Renal cortex interstitium (tissue), 11 donors: ENCODE results near the gene OPA1. TPM values are rescaled to one million over a fixed set of nuclear protein-coding genes. Genes with fewer than 3 reads are reported as not detected.

ENCODE experiments used
- DNase-seq, 11 donors: peaks; one replicate each; pipeline ENCODE4 v3.0.0-alpha.2; 2013; ENCODE audit warnings: low read depth in 9 of 11, low spot score in 4 of 11; ENCODE audit errors: extremely low read depth in 1 of 11
- polyA plus RNA-seq, 3 donors: library from polyadenylated mRNA; unstranded; fragments of 120-200 nt; gene quantifications; one replicate each; pipeline ENCODE4 v1.2.1, GENCODE V29; 2013; ENCODE audit not compliant: insufficient read length in 3 of 3

OPA1 gene
- polyA plus RNA-seq, 3 donors: 60.5 to 80.5 (median 69.3) TPM

- DNase-seq: no peak
Measured at GRCh38 chr3:193637831-193638230, 44.8 kb downstream of the OPA1 start.

- no peak for DNase-seq
Measured at GRCh38 chr3:193638833-193639232, 45.8 kb downstream of the OPA1 start.

- DNase-seq: no peak
Measured at GRCh38 chr3:193640165-193640715, 47.2 kb downstream of the OPA1 start.

- no peak for DNase-seq
Measured at GRCh38 chr3:193640728-193641439, 47.9 kb downstream of the OPA1 start.

GRCh38 chr3:193641440-193641775 lies 48.4 kb downstream of the OPA1 start:
- no peak for DNase-seq

DNA sequence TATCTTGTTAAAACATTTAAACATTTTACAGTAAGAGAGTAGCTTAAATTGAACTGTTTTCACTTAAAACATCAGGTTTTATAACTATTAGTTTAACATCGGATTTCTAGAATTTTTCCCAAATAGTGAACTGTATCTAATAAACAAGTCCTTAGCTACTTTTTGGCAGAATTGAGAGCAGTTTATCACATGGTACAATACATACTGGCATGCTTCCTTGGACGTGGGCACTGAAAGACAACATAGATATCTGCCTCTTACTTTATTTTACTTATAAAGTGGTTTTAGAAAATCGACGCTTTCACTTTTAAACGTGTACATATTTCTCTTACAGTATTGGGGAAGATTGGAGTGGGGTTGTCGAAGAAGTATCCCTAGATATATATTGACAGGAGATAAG lies 52.8 kb downstream of the OPA1 start:
- DNase-seq: no peak

DNA sequence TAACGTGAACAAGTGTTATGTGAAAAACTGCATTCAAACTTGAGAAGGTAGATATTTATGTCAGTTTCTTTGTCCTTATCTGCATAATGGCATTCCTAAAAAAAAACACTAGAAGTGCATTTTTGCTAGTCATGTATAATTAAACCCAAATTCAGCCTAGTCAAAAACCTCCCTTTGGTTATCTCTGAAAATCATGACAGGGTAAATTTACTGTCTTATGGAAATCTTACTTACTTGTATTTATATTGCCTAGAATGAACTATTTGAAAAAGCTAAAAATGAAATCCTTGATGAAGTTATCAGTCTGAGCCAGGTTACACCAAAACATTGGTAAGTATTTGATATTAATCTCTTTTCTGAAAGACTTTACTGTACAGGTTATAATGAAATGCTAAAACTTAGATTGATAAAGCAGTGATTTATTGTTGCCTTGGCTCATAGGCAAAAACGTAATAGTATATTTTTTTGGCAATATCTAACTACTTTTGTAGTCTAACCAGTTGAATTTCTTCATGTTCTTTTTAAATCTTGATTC lies 55.6 kb downstream of the OPA1 start:
- DNase-seq: no peak

- no peak for DNase-seq
Measured at GRCh38 chr3:193650585-193650984, 57.6 kb downstream of the OPA1 start.

DNA sequence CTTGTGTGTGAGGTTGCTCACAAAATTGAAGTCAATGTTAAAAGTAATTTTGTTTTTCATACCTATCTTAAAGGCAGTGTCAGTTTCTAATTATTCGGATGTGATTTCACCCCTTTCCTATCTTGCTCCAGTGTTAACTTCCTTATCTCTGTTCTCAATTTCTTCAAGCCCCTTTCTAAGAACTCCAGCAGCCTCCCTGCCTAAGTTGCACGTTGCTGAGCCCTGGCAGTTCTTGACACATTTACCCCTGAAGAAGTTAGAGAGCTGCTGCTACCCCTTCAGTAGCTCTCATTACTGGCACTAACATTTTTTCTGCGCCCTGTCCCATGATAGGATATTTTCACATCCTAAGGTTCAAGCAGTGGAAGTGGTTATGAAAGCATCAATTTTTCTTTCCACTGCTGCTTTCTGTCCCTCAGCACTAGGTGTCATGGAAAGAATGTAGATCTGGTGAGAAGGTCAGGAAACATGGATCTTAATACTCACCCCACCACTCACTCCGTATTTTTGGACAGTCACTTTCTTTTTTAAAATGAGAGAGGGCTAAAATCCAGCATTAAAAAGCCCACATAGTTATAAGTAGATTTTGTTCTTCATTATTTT lies 62.9 kb downstream of the OPA1 start:
- DNase-seq: no peak

- no peak for DNase-seq
Measured at GRCh38 chr3:193656445-193656844, 63.4 kb downstream of the OPA1 start.

DNA sequence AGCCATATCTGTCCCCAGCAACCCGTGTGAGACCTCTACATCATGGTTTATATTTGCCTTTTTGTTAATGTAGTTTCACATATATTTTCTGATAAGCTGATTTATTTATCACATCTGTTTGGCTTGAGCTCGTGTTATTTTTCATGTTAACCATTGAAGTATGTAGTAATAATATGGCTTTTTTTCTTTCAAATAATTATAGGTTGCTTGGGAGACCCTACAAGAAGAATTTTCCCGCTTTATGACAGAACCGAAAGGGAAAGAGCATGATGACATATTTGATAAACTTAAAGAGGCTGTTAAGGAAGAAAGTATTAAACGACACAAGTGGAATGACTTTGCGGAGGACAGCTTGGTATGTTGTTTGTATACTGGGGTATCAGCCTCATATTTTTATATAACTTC lies 63.9 kb downstream of the OPA1 start:
- DNase-seq: no peak

DNA sequence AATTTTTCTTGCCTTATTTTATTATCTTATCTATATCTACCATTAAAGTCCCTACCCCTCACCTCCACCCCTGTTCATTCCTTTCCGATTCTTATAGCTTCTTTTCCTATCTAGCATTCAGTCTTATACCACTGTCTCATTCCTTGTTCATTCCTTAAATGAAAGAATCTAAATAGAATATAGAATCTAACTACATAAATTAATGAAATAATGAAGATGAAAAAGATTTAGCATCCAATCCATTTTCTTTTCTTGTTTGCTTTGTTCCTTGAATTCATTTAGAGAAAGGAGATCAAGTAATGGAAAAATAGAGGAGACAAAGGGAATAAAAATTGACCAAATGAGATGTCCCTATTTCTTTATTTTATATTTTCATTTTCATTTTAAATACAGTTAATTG lies 67.2 kb downstream of the OPA1 start:
- no peak for DNase-seq

DNA sequence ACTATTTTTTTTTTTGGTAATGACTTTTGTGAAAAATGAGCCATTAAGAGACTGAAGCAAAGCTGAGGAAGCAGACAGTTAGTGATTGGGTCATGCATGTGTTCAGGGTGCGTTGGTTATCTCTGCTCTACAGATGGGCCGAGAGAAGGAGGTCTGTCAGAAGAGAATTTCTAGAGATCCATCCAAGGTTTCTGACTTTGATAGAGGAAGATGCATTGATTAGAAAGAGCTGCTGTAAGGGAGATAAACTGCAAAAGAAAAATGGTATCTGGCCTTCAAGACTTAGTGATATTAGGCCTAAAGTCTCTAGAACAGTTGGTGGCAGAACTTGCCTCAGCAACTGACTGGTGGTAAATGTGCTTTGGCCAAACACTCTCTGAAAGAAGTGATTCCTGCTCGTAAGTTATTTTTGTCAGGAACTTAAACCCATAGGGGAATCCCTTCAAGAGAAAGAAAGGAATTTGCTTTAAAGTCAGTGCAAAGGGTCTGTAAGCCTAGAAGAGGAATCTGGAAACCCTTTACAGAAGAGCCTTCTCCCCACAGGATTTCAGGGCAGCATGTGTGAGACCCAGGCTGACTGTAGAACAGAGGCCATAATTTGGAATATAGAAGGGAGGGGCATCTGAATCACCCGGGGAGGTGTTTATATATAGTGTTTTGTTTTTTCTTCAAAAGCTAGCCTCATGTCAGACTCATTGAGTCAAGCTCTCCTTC lies 67.8 kb downstream of the OPA1 start:
- DNase-seq: no peak

- DNase-seq: no peak
Measured at GRCh38 chr3:193662757-193663322, 69.8 kb downstream of the OPA1 start.

- DNase-seq: peak in 7 of 11 donors; percentile 11 to 38 (median 18)
Measured at GRCh38 chr3:193665370-193665989, 72.5 kb downstream of the OPA1 start.

GRCh38 chr3:193673845-193674244 lies 80.8 kb downstream of the OPA1 start:
- DNase-seq: peak in 4 of 11 donors; percentile 1 to 7 (median 4)

DNA sequence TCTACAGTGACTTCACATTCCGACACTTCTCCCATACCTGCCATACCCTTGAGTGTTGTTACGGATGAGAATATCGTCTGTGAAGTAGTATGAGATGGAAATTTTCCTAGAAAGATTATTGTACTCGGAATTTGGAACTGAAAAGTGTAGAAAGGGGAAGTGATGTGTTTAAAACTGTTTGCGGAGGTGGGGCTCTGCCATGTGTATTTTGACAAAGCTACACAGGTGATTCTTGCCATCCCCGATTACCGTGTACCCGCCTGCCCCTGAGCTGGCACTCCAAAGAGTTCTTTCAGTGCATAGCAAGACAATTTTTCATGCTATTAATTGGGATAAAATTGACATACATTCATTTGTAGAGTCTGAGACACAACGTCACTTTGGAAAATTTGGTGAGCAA lies 81.7 kb downstream of the OPA1 start:
- DNase-seq: no peak

DNA sequence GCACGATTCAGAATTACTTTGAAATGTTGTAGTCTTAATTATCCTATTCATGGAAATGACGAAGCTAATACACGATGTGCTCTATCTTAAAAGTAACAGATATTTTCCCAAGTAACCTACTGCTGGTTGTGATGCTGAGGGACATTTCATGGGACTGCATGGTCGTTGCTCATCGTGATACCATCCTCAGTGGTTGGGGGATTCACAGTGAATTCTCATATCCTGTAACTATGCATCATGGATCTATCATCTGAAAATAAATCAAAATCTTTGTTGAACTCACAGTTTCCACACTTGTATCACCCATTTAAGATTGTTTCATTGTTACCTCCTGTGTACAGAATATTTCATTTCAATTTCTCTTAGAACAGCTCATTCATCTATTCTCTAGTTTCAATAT lies 84.7 kb downstream of the OPA1 start:
- DNase-seq: no peak

DNA sequence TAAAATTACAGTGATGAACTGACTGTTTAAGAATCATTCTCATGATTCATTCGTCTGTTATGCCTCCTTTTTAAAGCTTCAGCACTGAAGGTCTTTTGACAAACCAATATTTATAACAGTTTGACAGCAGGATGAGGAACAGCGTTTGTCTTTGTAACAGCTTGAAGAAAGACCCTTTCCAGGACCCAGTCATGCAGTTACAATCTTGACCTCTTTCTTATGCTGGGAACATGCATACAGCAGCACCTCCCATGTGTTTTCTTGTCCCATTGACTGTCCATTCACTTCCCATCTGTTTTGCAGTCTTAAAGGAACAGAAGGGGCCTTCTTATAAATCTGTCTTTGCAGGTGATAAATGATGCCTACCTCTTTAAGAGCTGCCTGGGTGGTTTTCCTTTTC lies 87.2 kb downstream of the OPA1 start:
- DNase-seq: no peak
